GM06990 (cell line): Measurements from ENCODE around the gene ZNF407.

Experiments
- DNase-seq: peaks from one replicate; pipeline ENCODE4 v3.0.0-alpha.2; 2011; ENCODE audit not compliant: insufficient read length; ENCODE audit errors: extremely low read depth
- H3K27me3 ChIP-seq: replicated peaks from 2 replicates; pipeline ENCODE4 v1.6.0; 2011; ENCODE audit warnings: low read length; ENCODE audit not compliant: control insufficient read depth, insufficient read depth
- H3K36me3 ChIP-seq: 2 replicates; pipeline ENCODE4 v1.5.1; 2011; ENCODE audit warnings: low read length; ENCODE audit not compliant: control insufficient read depth, insufficient read depth
- H3K4me3 ChIP-seq: replicated peaks from 2 replicates; pipeline ENCODE4 v1.5.1; 2011; ENCODE audit warnings: low read depth, mild to moderate bottlenecking, control low read depth, low read length
- TF ChIP-seq, protein P1 (sequence below): IDR thresholded peaks from 2 replicates; pipeline ENCODE4 v1.5.1; 2011; ENCODE audit warnings: low read length, control low read depth, mild to moderate bottlenecking, inconsistent platforms; ENCODE audit not compliant: insufficient read depth, poor library complexity, severe bottlenecking

The ZNF407 gene

GRCh38 chr18:74682141-74682990, 84.7 kb downstream of the ZNF407 start:
- DNase-seq: no peak
- Histone ChIP-seq H3K4me3 (no peak overlapping the region), H3K36me3 (no peaks in the 10 kb centered on the region), H3K27me3 (no peaks in the 10 kb centered on the region)
- TF ChIP-seq, protein P1, sequence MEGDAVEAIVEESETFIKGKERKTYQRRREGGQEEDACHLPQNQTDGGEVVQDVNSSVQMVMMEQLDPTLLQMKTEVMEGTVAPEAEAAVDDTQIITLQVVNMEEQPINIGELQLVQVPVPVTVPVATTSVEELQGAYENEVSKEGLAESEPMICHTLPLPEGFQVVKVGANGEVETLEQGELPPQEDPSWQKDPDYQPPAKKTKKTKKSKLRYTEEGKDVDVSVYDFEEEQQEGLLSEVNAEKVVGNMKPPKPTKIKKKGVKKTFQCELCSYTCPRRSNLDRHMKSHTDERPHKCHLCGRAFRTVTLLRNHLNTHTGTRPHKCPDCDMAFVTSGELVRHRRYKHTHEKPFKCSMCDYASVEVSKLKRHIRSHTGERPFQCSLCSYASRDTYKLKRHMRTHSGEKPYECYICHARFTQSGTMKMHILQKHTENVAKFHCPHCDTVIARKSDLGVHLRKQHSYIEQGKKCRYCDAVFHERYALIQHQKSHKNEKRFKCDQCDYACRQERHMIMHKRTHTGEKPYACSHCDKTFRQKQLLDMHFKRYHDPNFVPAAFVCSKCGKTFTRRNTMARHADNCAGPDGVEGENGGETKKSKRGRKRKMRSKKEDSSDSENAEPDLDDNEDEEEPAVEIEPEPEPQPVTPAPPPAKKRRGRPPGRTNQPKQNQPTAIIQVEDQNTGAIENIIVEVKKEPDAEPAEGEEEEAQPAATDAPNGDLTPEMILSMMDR: no peak

DNA sequence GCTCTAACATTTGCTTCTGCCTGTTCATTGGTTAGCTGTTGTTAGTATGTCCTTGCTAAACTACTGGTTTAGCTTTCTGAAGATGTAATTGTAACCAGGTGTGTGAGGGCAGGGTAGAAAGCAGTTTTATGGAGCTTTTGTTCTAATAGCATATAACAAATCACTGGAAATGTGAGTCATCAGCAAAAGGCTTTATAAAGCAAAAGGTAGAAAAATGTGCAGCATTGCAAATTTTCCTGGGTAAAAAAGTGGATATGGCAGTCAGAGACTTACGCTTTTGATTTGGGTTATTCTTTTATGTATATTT, 85.3 kb downstream of the ZNF407 start:
- TF ChIP-seq, protein P1: no peak
- H3K4me3 ChIP-seq: no peak overlapping the region
- no peaks in the 10 kb centered on the region for H3K27me3 ChIP-seq
- no peak for DNase-seq
- H3K36me3 ChIP-seq: no peaks in the 10 kb centered on the region

DNA sequence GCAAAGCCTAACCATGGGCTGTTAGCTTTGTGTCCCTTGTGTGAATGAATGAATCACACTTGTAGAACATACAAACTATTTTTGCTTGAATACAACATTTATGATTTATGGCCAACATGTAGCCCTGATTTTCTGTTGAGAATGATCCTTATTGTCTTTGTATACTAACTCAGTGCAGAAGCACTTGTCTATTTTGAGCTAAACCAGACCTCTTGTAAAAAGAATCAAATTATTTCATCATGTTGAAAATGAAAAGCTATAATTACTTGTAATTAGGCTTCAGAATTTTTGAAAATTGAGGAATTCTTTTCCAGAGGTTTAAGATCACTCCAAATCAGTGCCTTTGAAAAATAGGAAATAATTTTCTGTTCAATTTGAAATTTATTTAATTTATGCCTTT, 85.9 kb downstream of the ZNF407 start:
- H3K27me3 ChIP-seq: no peaks in the 10 kb centered on the region
- DNase-seq: no peak

DNA sequence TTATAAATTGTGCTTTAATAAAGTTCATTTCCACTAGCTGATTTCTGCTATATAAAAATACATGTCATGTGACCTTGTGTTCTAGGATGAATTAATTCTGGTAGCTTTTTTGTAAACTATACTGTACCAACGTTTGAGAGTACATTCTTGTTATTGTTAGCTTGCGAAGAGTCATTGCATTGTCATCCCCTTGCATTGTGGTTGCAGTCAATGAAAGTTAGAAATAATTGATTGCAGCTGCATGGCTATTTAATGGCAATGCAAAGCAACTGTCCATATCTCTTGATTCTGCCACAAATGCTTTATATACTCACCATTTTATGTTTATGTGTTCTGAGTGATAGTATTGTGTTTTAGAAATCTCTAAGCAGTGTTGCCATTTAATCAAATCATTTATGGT, 91.6 kb downstream of the ZNF407 start:
- no peaks in the 10 kb centered on the region for H3K27me3 ChIP-seq
- TF ChIP-seq, protein P1: no peak
- no peak for DNase-seq
- no peaks in the 10 kb centered on the region for H3K36me3 ChIP-seq
- no peak overlapping the region for H3K4me3 ChIP-seq

More for the DNA sequence above, 85.9 kb downstream of the ZNF407 start:
- H3K4me3 ChIP-seq: no peak overlapping the region
- TF ChIP-seq, protein P1: no peak
- no peaks in the 10 kb centered on the region for H3K36me3 ChIP-seq

DNA sequence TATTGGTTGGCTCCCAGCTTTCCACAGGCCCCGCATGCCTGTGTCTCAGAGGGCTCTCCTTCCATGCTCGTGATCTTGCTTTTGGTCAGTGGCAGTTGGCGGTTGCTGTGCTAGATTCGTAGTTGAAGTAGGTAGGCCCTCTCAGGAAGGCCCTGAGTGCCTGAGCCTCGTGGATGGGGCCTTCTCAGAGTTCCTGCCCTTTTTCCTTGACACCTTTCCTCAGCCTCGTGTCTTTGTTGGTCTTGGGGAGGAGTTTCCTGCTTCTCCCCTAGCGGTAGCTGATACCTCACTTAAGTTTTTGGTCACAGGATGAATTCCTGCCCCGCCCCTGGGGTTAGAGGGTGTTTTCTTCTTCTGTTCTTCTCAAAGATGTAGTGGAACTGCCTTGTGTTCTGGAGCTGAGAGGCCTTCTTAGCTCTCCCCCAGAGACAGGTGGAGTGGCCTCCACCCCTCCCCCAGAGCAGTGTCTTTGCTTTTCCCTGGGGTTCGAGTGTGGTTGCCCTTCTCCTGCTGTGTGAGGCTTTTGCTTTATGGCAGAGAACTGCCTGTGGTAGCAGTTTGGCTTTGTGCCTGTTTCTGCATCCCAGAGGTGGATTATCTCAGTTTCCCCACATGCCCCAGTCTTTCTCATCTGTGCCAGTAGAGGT, 94.8 kb downstream of the ZNF407 start:
- Histone ChIP-seq H3K4me3 (no peak overlapping the region), H3K27me3 (no peaks in the 10 kb centered on the region), H3K36me3 (no peaks in the 10 kb centered on the region)
- TF ChIP-seq, protein P1: no peak
- DNase-seq: no peak

GRCh38 chr18:74694436-74694835, 96.8 kb downstream of the ZNF407 start:
- TF ChIP-seq, protein P1: no peak
- H3K4me3 ChIP-seq: no peak overlapping the region

More at GRCh38 chr18:74694436-74694835, 96.8 kb downstream of the ZNF407 start:
- DNase-seq: no peak
- no peaks in the 10 kb centered on the region for H3K27me3 ChIP-seq
- H3K36me3 ChIP-seq: no peaks in the 10 kb centered on the region
